HG03342 (cell line): Measurements from ENCODE around the gene LKAAEAR1.
"Not testable (repeated sequence)": the region's sequence is repeated elsewhere in the genome, so short reads cannot be mapped to it uniquely, and the experiment has no call there.

Experiments used
- ATAC-seq: cut with Tn5 transposase; IDR thresholded peaks from one replicate; pipeline ENCODE4 v1.9.1; 2021; ENCODE audit warnings: mild to moderate bottlenecking, moderate library complexity; ENCODE audit not compliant: unreplicated experiment

The LKAAEAR1 gene

DNA sequence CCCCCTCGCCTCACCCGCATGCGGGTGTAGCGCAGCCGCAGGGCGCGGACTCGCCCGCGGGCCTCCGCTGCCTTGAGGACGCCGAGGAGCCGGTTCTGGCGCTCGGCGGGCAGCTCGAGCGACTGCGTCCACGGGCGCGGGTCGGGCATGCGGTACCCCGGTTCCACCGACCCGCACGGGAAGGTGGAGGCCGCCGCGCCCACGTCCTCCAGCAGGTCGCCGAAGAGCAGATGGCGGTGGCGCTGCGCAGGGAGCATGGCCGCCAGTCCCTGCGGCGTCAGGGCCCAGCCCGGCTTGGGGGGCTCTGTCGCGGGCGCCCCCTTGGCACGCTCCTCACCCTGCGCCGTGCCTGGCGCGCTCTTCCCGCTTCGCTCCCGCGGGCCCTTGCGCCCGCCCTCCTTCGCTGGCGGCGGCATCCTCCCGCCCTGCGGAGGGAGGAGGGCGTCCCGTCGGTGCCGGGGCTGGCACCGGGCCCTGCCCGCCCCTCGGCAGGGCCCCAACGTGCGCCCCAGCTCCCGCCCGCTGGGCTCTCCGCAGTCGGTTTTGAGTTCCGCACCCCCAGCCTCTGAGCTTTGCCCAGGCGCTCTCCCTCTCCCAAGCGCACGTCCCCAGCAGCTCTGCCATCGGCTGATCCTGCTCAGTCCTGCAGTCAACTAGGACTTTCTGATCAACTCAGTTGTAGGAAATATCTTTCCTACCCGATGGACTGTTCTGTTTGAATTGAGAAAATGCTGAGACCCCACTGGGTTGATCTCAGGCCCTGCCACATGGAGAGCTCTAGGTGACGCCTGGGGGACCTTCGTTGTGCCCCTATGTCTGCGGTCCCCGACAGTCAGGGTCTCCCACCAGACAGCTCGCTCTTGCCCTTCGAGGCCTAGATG, at the start of gene LKAAEAR1:
Gene LKAAEAR1, minus strand, starts transcription at position 595 of the 881 bp plus-strand sequence. Its CDS starts 179 bp downstream, at position 416.
- ATAC-seq: no peak

- no peak for ATAC-seq
Measured at GRCh38 chr20:64131406-64131805, 47.2 kb upstream of the LKAAEAR1 start.

DNA sequence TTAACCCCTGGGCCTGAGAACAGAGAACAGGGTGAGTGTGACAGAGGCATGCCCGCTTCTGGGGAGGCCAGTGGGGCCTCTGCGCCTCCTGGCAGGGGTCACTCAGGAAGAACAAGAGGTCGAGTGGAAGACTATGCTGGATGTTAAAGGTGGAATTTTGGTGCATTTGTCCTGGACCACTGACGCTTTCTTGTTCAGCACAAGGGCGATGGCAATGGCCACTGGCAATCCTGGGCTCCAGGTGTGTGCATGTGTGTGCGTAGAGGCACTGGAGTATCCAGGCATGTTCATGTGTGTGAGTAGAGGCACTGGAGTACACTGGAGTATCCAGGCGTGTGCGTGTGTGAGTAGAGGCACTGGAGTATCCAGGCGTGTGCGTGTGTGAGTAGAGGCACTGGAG, 46.7 kb upstream of the LKAAEAR1 start:
- ATAC-seq: no peak

DNA sequence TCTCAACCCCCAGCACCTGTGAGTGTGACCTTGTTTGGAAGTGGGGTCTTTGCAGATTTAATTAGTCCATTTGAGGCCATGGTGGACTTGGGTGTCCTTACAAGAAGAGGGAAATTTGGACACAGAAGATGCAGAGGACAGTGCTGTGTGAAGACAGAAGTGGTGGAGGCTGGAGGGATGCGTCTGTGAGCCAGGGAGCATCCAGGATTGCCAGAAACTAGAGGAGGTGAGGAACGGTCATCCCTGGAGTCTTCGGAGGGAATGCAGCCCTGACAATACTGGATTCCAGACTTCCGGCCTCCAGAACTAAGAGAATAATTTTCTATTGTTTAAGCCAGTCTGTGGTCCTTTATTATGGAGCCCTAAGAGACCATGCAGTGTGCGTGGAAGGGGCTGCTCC, 46.1 kb upstream of the LKAAEAR1 start:
- ATAC-seq: no peak

DNA sequence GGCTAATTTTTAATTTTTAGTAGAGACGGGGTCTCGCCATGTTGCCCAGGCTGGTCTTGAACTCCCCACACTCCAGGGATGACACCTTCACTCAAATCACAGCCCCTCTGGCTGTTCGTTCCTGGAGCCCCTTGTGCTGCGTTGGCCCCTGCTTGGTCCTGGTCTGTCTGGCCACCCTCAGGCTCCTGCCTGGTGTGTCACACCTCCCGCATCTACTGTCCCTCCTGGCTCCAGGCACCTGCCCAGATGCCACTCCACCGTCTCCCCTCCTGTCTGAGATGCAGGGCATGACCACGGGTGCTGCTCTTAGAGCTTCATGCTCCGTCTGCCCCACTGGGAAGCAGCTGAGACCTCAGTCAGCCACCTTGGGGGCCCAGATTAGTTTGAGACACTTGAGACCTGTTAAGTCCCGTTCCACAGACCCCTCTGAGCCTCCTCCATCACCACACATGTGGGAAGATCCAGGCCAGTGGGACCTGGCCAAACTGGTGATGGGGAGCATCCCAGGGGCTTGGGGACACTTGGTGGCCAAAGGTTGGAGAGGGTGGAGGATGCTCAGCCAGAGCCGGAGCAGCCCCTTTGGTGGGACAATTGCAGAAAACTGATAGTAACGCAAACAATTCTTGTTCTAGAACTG, 45.1 kb upstream of the LKAAEAR1 start:
- ATAC-seq: no peak

DNA sequence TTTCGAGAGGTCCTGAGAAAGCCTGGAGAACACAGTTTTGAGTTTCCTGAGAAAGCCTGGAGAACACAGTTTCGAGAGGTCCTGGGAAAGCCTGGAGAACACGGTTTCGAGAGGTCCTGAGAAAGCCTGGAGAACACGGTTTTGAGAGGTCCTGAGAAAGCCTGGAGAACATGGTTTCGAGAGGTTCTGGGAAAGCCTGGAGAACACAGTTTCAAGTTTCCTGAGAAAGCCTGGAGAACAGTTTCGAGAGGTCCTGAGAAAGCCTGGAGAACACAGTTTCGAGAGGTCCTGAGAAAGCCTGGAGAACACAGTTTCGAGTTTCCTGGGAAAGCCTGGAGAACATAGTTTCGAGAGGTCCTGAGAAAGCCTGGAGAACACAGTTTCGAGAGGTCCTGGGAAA, 39.3 kb upstream of the LKAAEAR1 start:
- not testable (repeated sequence) for ATAC-seq

DNA sequence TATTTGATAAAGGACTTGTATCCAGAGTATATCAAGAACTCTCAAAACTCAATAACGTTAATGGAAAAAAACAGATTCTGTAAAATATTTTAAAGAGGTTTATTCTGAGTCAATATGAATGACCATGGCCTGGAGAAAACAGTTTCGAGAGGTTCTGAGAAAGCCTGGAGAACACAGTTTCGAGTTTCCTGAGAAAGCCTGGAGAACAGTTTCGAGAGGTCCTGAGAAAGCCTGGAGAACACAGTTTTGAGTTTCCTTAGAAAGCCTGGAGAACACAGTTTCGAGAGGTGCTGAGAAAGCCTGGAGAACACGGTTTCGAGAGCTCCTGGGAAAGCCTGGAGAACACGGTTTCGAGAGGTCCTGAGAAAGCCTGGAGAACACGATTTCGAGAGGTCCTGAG, 38.7 kb upstream of the LKAAEAR1 start:
- not testable (repeated sequence) for ATAC-seq

DNA sequence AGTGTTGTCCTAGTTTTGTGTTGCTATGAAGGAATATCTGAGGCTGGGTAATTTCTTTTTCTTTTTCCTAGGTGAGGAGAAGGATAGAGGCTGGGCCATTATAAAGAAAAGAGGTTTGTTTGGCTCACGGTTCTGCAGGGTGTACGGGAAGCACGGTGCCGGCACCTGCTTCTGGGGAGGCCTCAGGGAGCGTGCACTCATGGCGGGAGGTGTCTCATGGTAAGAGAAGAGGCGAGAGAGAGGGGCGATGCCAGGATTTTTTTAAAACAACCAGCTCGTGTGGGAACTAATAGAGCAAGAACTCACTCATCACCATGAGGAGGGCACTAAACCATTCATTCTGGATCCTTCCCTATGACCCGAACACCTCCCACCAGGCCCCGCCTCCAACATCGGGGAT, 37.4 kb upstream of the LKAAEAR1 start:
- no peak for ATAC-seq

DNA sequence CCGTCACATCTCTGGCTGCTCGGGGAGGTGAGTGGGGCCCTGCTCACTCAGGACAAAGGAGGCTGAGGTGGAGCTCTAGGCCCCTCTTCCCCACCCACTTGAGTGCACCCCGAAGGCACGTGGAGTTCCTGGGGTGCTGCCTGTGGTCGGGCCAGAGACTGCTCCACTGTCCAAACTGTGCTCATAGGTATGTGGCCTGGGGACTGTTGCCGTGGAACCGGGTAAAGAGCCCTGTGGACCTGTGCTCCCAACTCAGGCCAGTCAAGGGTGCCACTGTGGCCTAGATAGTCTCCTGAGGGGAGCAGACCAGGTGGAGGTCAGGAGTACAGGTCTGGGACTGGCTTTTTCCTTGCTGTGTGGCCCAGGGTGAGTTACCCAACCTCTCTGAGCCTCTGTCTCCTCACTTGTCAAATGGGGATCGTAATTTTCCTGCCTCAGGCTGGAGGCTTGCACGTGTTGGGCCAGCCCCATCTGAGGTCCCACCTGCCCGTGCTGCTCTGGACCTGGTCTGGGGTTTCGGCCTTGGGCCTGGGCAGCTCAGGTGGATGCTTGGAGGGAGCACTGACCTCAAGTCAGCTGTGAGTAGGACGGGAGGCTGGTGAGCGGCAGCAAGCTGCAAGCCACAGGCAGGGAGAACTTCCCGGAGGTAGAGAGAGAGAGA, 35.6 kb upstream of the LKAAEAR1 start:
- ATAC-seq: no peak

- ATAC-seq: no peak
Measured at GRCh38 chr20:64119301-64119680, 35.1 kb upstream of the LKAAEAR1 start.

GRCh38 chr20:64117432-64117777, 33.2 kb upstream of the LKAAEAR1 start:
- not testable (repeated sequence) for ATAC-seq

GRCh38 chr20:64116541-64117431, 32.6 kb upstream of the LKAAEAR1 start:
- ATAC-seq: no peak

- no peak for ATAC-seq
Measured at GRCh38 chr20:64116016-64116415, 31.8 kb upstream of the LKAAEAR1 start.

GRCh38 chr20:64115171-64115911, 31.1 kb upstream of the LKAAEAR1 start:
- ATAC-seq: no peak

- no peak for ATAC-seq
Measured at GRCh38 chr20:64114356-64114971, 30.3 kb upstream of the LKAAEAR1 start.

- no peak for ATAC-seq
Measured at GRCh38 chr20:64113796-64114355, 29.7 kb upstream of the LKAAEAR1 start.

DNA sequence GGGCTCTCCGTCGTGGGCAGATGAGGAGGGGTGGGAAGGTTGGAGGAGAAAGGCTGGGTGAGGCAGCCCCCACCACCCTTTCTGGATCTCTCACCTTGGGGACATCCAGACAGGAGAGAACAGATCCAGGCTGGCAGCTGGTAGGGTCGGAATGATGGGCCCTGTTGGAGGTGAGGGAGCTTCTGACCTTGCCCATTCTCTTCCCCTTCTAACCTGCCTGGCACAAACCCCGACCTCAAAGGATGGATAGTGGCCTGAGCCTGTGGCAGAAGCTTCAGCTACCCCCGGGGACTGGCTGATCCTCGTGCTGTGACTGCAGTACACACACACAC, 29.2 kb upstream of the LKAAEAR1 start:
- no peak for ATAC-seq

GRCh38 chr20:64112691-64113443, 28.7 kb upstream of the LKAAEAR1 start:
- ATAC-seq: no peak
